IMR-90 (cell line): ENCODE measurements around the gene ATP13A2. TPM values are rescaled to one million over a fixed set of nuclear protein-coding genes. Genes with fewer than 3 reads are reported as not detected.

ENCODE experiments used
- ATAC-seq: fragments of 200-7000 bp; cut with Tn5 transposase; 2 replicates; pipeline ENCODE4 v1.9.1; 2020; ENCODE audit warnings: low read depth, mild to moderate bottlenecking, moderate library complexity
- Bru-seq: library from RNA; stranded (reverse); fragments of 400-500 nt; gene quantifications from one replicate; lab custom pipeline; 2021; lab: Mats Ljungman, UMichigan
- BruChase-seq, 2 experiments: library from RNA; stranded (reverse); fragments of 400-500 nt; gene quantifications; one replicate each; lab custom pipeline; 2021; lab: Mats Ljungman, UMichigan
- BruUV-seq: library from RNA; stranded (reverse); fragments of 400-500 nt; replicated peaks from 2 replicates; lab custom pipeline; 2021; lab: Mats Ljungman, UMichigan
- CTCF ChIA-PET: fragments of 300-600 bp; formaldehyde crosslinking; extraction: SDS; loops from one replicate; lab custom pipeline; 2021; ENCODE audit warnings: antibody characterized with exemption; lab: Yijun Ruan, JAX
- POLR2A ChIA-PET: fragments of 300-600 bp; sonication (Branson Sonifier 250); formaldehyde crosslinking; loops from one replicate; lab custom pipeline; 2022; ENCODE audit warnings: antibody characterized with exemption; ENCODE audit not compliant: unreplicated experiment; lab: Charles Lee
- DNase-seq: peaks from one replicate; pipeline ENCODE4 v3.0.0; 2013
- H2AFZ ChIP-seq: replicated peaks from 2 replicates; pipeline ENCODE3; 2013; ENCODE audit warnings: low read length, mild to moderate bottlenecking; ENCODE audit not compliant: poor library complexity
- H2AK5ac ChIP-seq: 2 replicates; pipeline ENCODE4 v1.6.1; 2013; ENCODE audit warnings: low read depth, low read length, inconsistent platforms
- H2AK9ac ChIP-seq: replicated peaks from 2 replicates; pipeline ENCODE3; 2013; ENCODE audit warnings: mild to moderate bottlenecking, low read depth, low read length, moderate library complexity; ENCODE audit not compliant: poor library complexity
- H2BK120ac ChIP-seq: 2 replicates; pipeline ENCODE4 v1.6.1; 2013; ENCODE audit warnings: low read depth, low read length, inconsistent platforms
- H2BK15ac ChIP-seq: 3 replicates; pipeline ENCODE4 v1.6.1; 2013; ENCODE audit warnings: low read depth, low read length, inconsistent platforms
- H2BK20ac ChIP-seq: 2 replicates; pipeline ENCODE4 v1.6.1; 2013; ENCODE audit warnings: low read depth, mild to moderate bottlenecking, inconsistent platforms, low read length, moderate library complexity
- H2BK5ac ChIP-seq: 2 replicates; pipeline ENCODE4 v1.6.1; 2013; ENCODE audit warnings: mild to moderate bottlenecking, low read depth, low read length, inconsistent platforms; ENCODE audit not compliant: poor library complexity, severe bottlenecking
- H3K14ac ChIP-seq: replicated peaks from 2 replicates; pipeline ENCODE4 v1.6.1; 2013; ENCODE audit warnings: low read depth, low read length, inconsistent platforms
- H3K18ac ChIP-seq: 2 replicates; pipeline ENCODE4 v1.6.1; 2013; ENCODE audit warnings: low read depth, low read length, control low read depth
- H3K23ac ChIP-seq: 2 replicates; pipeline ENCODE4 v1.6.1; 2013; ENCODE audit warnings: low read depth, low read length, inconsistent platforms
- H3K27ac ChIP-seq: 2 replicates; pipeline ENCODE4 v1.5.1; 2013; ENCODE audit warnings: mild to moderate bottlenecking, control low read depth, low read length; ENCODE audit not compliant: insufficient read depth
- H3K27me3 ChIP-seq: 2 replicates; pipeline ENCODE4 v1.6.1; 2013; ENCODE audit warnings: low read length; ENCODE audit not compliant: control insufficient read depth, insufficient read depth
- H3K36me3 ChIP-seq: 2 replicates; pipeline ENCODE4 v1.6.1; 2013; ENCODE audit warnings: low read length, mixed read lengths; ENCODE audit not compliant: control insufficient read depth, insufficient read depth
- H3K4ac ChIP-seq: 2 replicates; pipeline ENCODE4 v1.6.1; 2013; ENCODE audit warnings: low read depth, low read length, inconsistent platforms
- H3K4me1 ChIP-seq: 2 replicates; pipeline ENCODE4 v1.6.1; 2013; ENCODE audit warnings: low read length, mixed read lengths; ENCODE audit not compliant: control insufficient read depth, insufficient read depth
- H3K4me2 ChIP-seq: 2 replicates; pipeline ENCODE4 v1.6.1; 2013; ENCODE audit warnings: low read depth, mild to moderate bottlenecking, control low read depth, low read length, moderate library complexity
- H3K4me3 ChIP-seq: 2 replicates; pipeline ENCODE4 v1.5.1; 2013; ENCODE audit warnings: low read depth, mild to moderate bottlenecking, control low read depth, low read length, moderate library complexity; ENCODE audit not compliant: insufficient read depth
- H3K56ac ChIP-seq: 2 replicates; pipeline ENCODE4 v1.6.1; 2013; ENCODE audit warnings: low read length, inconsistent platforms; ENCODE audit not compliant: insufficient read depth; ENCODE audit errors: extremely low read depth
- H3K79me1 ChIP-seq, 2 experiments: 2 replicates each; pipeline ENCODE4 v1.6.1; 2013; ENCODE audit warnings: low read length in 2 of 2, inconsistent platforms in 1 of 2, low read depth in 1 of 2
- H3K9ac ChIP-seq: 2 replicates; pipeline ENCODE4 v1.6.1; 2013; ENCODE audit warnings: low read depth, low read length, control low read depth
- H3K9me1 ChIP-seq: 2 replicates; pipeline ENCODE4 v1.6.1; 2013; ENCODE audit warnings: low read length, inconsistent platforms; ENCODE audit not compliant: insufficient read depth
- H3K9me3 ChIP-seq: 2 replicates; pipeline ENCODE4 v1.6.1; 2013; ENCODE audit warnings: low read length; ENCODE audit not compliant: control insufficient read depth, insufficient read depth
- H4K20me1 ChIP-seq: 2 replicates; pipeline ENCODE4 v1.6.1; 2013; ENCODE audit warnings: low read length, inconsistent platforms; ENCODE audit not compliant: insufficient read depth
- H4K5ac ChIP-seq: 2 replicates; pipeline ENCODE4 v1.6.1; 2013; ENCODE audit warnings: mild to moderate bottlenecking, low read depth, low read length, control low read depth
- H4K8ac ChIP-seq, 2 experiments: 2 replicates each; pipeline ENCODE4 v1.6.1; 2013; ENCODE audit warnings: low read depth in 2 of 2, low read length in 2 of 2, control low read depth in 1 of 2, inconsistent platforms in 1 of 2
- H4K91ac ChIP-seq: 2 replicates; pipeline ENCODE4 v1.6.1; 2013; ENCODE audit warnings: low read depth, low read length, inconsistent platforms; ENCODE audit not compliant: insufficient read depth
- ELK1 ChIP-seq: fragments of 150-350 bp; IDR thresholded peaks from 2 replicates; pipeline ENCODE4 v1.6.1; 2016; ENCODE audit warnings: low read depth, mild to moderate bottlenecking, low read length, moderate library complexity, borderline replicate concordance
- MAZ ChIP-seq: IDR thresholded peaks from 2 replicates; pipeline ENCODE4 v1.6.1; 2012; ENCODE audit warnings: low read depth, mild to moderate bottlenecking, low read length, improper control_type of control experiment, moderate library complexity, borderline replicate concordance
- NFE2L2 ChIP-seq: fragments of 150-350 bp; IDR thresholded peaks from 2 replicates; pipeline ENCODE4 v1.6.1; 2016; ENCODE audit warnings: low read depth, mild to moderate bottlenecking, low read length
- RAD21 ChIP-seq: IDR thresholded peaks from 2 replicates; pipeline ENCODE4 v1.6.1; 2012; ENCODE audit warnings: low read length, improper control_type of control experiment
- RCOR1 ChIP-seq: IDR thresholded peaks from 2 replicates; pipeline ENCODE4 v1.6.1; 2012; ENCODE audit warnings: mild to moderate bottlenecking, low read length, improper control_type of control experiment; ENCODE audit not compliant: insufficient replicate concordance
- USF2 ChIP-seq: fragments of 150-350 bp; IDR thresholded peaks from 2 replicates; pipeline ENCODE4 v1.6.1; 2017; ENCODE audit warnings: mild to moderate bottlenecking, antibody characterized with exemption, low read length, low read depth
- WGBS, 2 experiments: methylation state at CpG; one replicate each; pipeline versions ENCODE4 v1.1.5 to v1.1.7; 2013; ENCODE audit warnings: missing lambda C conversion rate in 2 of 2; ENCODE audit not compliant: insufficient read length in 1 of 2; ENCODE audit errors: extremely low coverage in 2 of 2; 5-methylcytosine and 5-hydroxymethylcytosine counted together
- dilution Hi-C: fragments of 300-500 bp; cut with HindIII; formaldehyde crosslinking; loops from one replicate; pipeline ENCODE4 v1.14.3; 2018; ENCODE audit warnings: low sequenced_read_pairs; ENCODE audit not compliant: unreplicated experiment
- in situ Hi-C: fragments of 300-500 bp; cut with MboI; formaldehyde crosslinking; loops from 3 replicates; pipeline ENCODE4 v1.14.3; 2019; ENCODE audit warnings: low sequenced_read_pairs, inconsistent platforms, mixed read lengths
- intact Hi-C: fragments of 100-400 bp; cut with micrococcal nuclease; formaldehyde crosslinking; loops from 2 replicates; pipeline ENCODE4 v1.10.0; 2022
- long read RNA-seq: library from polyadenylated mRNA; unstranded; transcript quantifications from one replicate; pipeline ENCODE4 v2.0.0, GENCODE V29; 2021; ENCODE audit not compliant: unreplicated experiment
- polyA plus RNA-seq, 3 experiments: library from polyadenylated mRNA; depleted of rRNA; stranded (reverse); fragments of >200 nt; gene quantifications; 2 replicates each; pipeline ENCODE4 v1.2.3, GENCODE V29; 2012; ENCODE audit warnings: low replicate concordance in 1 of 3
- total RNA-seq: library from RNA; depleted of rRNA; stranded (reverse); fragments of >200 nt; gene quantifications from 2 replicates; pipeline ENCODE4 v1.2.3, GENCODE V29; 2012; rRNA removed

Gene ATP13A2
- total RNA-seq (3.9 and 5.7 TPM in 2 replicates), polyA plus RNA-seq (2012; rRNA removed) (18.9 and 19.6 TPM in 2 replicates), Bru-seq, nascent RNA (percentile 43 among the genes with signal in this experiment), BruChase-seq, experiment 1, labeled RNA remaining after a 6-hour chase (percentile 54 among the genes with signal in this experiment), BruChase-seq, experiment 2, labeled RNA remaining after a 2-hour chase (percentile 47 among the genes with signal in this experiment)
- polyA plus RNA-seq (2012; cell fraction: cytosol; rRNA removed), result 10.3 and 22.1 TPM in 2 replicates
- polyA plus RNA-seq (2012; cell fraction: nucleus; rRNA removed; ENCODE audit: low replicate concordance), result 17.2 and 49.7 TPM in 2 replicates
- long read RNA-seq, partial matches to known transcripts, result 22 of 35 reads
- long read RNA-seq, other reads (novel, unspliced or antisense), result 9 of 35 reads

GRCh38 chr1:17011439-17012307 is at the start of gene ATP13A2:
Gene ATP13A2 (minus strand): TSS chr1:17011928. CDS start chr1:17011738, 190 bp downstream.
- Histone ChIP-seq H3K56ac (no peak within 1 kb of the TSS), H4K91ac (no peak within 1 kb of the TSS), H2AK9ac (peak within 1 kb of the TSS; percentile 85), H4K5ac (no peak within 1 kb of the TSS), H2BK120ac (no peak within 1 kb of the TSS), H3K18ac (no peak within 1 kb of the TSS), H3K9ac (peak within 1 kb of the TSS; percentile 26; the same call in 1 of the 2 replicates), H2BK5ac (no peak within 1 kb of the TSS), H3K9me3 (no peaks in the 10 kb centered on the region), H3K27ac (no peak within 1 kb of the TSS; the same call in 1 of the 2 replicates), H3K4me2 (peak within 1 kb of the TSS; percentile 92), H2BK15ac (no peak within 1 kb of the TSS), H3K14ac (peak within 1 kb of the TSS; percentile 60), H2BK20ac (no peak within 1 kb of the TSS), H3K79me1 (peaks cover 7 to 14% of the 10 kb centered on the region in 2 experiments; a peak in 3 of 4 replicates), H4K20me1 (peaks cover 13% of the 10 kb centered on the region; the same call in 1 of the 2 replicates), H2AK5ac (peak within 1 kb of the TSS; percentile 57), H3K4me1 (peaks cover 10% of the 10 kb centered on the region), H3K36me3 (no peaks in the 10 kb centered on the region), H3K9me1 (peaks cover 3% of the 10 kb centered on the region; the same call in 1 of the 2 replicates), H4K8ac (peak within 1 kb of the TSS in 1 of 2 experiments; percentile 59; a peak in 1 of 4 replicates), H3K4ac (peak within 1 kb of the TSS; percentile 56; the same call in 1 of the 2 replicates), H2AFZ (peak within 1 kb of the TSS; percentile 99), H3K4me3 (peak within 1 kb of the TSS; percentile 91), H3K23ac (peak within 1 kb of the TSS; percentile 91), H3K27me3 (no peaks in the 10 kb centered on the region)
- WGBS, 2 experiments, result 4% methylated on average over 37 of the region's 94 CpGs; no CpG with 5 or more reads in 1 of the 2 experiments
- intact Hi-C loops, result loop anchor here (2.0 kb wide), 1 partner anchor 61 kb away; no protein-coding TSS in a partner anchor
- dilution Hi-C loops, result no loop called here
- ChIA-PET CTCF (no interaction called here), POLR2A (no interaction called here)
- DNase-seq (peak; percentile 56), ATAC-seq (peak; percentile 98)
- in situ Hi-C loops, result no loop called here
- TF ChIP-seq USF2, result no peak
- no peak for TF ChIP-seq NFE2L2
- no peak for TF ChIP-seq ELK1
- TF ChIP-seq RCOR1, result no peak
- TF ChIP-seq RAD21, result no peak
- peak; percentile 79; the same call in 1 of the 2 replicates for TF ChIP-seq MAZ
- BruUV-seq, result no TSS peak
